ENCODE results near the gene PIP4P1. TPM values are rescaled to one million over a fixed set of nuclear protein-coding genes. Genes with fewer than 3 reads are reported as not detected.

PIP4P1 gene
- total RNA-seq, 2 experiments from 2014 or later, result 39.5 to 42.9 TPM

DNA sequence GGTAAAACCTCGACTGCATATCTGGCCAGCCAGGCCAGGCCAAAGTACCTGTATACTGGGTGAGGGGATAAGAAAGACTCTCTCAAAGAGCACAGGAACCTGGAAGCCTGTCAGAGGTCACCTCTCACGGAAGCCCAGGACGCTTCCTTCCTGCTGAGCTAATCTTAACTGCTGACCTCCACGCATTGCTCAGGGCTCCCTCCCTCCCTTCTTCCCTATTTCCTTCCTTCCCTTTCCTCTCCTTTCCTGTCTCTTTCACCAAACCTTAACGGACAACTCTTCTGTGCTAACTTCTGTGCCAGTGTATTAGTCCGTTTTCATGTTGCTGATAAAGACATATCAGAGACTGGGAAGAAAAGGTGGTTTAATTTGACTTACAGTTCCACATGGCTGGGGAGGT lies 29.3 kb upstream of the PIP4P1 start:
- DNase-seq, result no peak
- Mint-ChIP-seq H3K4me1 (peaks cover 75% of the 10 kb centered on the region), H3K4me3 (no peak overlapping the region), H3K27me3 (no peaks in the 10 kb centered on the region), H3K9me3 (no peaks in the 10 kb centered on the region), H3K36me3 (ENCODE audit: low read depth) (no peaks in the 10 kb centered on the region), H3K27ac (peak overlapping the region; percentile 86)
- CTCF ChIA-PET, result no interaction called here
- POLR2A ChIA-PET, result interaction anchor here (1.3 to 5.8 kb wide), 8 partner anchors 12 to 163 kb away, joined by 4 to 66 read pairs (median 20); partner anchors contain the start of genes APEX1, OSGEP, PIP4P1 and PNP

DNA sequence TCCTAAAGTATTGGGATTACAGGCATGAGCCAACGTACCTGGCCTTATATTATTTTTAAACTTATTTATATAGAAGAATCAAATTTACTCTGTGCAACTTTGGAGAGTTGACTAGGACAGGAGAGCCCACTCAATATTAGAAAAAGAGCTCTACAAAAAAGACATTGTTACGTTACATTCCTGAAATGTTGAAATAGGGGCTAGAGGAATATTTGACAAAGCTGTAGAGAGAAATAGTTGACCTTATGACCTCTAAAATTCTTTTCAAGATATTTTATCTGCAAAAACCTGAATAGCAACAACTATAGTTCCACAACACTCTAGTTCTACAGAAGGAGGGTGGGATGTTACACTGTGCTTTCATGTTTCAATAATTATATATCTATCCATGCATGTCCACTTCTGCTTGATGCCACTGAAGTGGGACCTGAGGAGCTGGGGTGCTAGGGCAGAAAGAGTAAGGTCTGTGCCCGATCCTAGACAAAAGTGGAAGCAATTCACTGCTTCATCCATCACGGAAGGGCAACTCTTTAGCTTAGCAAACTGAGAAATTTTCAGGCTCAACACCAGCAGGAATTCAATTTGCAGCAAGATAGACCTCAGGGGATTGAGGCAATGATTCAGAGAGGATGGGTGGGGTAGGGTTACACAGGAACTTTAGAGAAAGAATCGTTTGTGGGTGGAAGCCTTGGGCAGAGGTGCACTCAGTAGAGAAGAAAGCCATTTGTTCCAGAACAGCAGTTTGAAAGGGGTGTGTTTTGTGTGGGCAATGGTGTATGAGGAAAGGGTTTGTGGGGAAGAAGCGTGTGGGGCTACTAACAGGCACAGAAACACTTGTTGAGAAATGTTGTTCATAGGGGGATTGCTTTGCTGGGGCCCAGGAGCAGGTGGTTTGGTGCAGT lies 28.1 kb upstream of the PIP4P1 start:
- Mint-ChIP-seq H3K27ac (peak overlapping the region; percentile 86), H3K4me1 (peaks cover 67% of the 10 kb centered on the region), H3K4me3 (peak overlapping the region; percentile 29), H3K27me3 (no peaks in the 10 kb centered on the region), H3K9me3 (no peaks in the 10 kb centered on the region), H3K36me3 (ENCODE audit: low read depth) (no peaks in the 10 kb centered on the region)
- DNase-seq, result peak; percentile 41
- POLR2A ChIA-PET, result interaction anchor here (1.2 to 5.8 kb wide), 10 partner anchors 11 to 192 kb away, joined by 3 to 66 read pairs (median 10); partner anchors contain the start of genes APEX1, OSGEP, PIP4P1 and PNP
- CTCF ChIA-PET, result interaction anchor here (0.8 to 1.4 kb wide), 7 partner anchors 7 to 124 kb away, joined by 3 to 5 read pairs (median 3); partner anchors contain the start of genes APEX1 and PIP4P1

DNA sequence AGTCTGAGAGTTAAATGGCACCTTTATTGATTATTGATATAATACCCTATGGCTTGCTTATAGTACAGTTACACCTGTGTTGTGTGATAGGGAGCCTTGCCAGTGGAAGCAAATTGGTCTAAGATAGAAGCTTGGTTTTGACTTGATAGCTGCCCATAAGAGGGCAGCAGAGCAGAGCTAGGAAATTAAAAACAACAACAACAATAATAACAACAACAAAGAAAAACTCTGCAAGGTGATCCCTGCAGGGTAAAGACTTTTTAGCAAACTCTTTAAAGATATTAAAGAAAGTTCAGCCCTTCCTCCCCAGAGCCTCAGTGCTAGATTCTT lies 26.1 kb upstream of the PIP4P1 start:
- Mint-ChIP-seq H3K27ac (peak overlapping the region; percentile 24), H3K36me3 (ENCODE audit: low read depth) (no peaks in the 10 kb centered on the region), H3K9me3 (no peaks in the 10 kb centered on the region), H3K4me3 (no peak overlapping the region), H3K27me3 (no peaks in the 10 kb centered on the region), H3K4me1 (peaks cover 57% of the 10 kb centered on the region)
- DNase-seq, result no peak
- POLR2A ChIA-PET, result interaction anchor here (1.0 to 5.8 kb wide), 8 partner anchors 9 to 144 kb away, joined by 3 to 66 read pairs (median 17); partner anchors contain the start of genes PARP2, PIP4P1 and PNP
- CTCF ChIA-PET, result interaction anchor here (0.6 to 2.9 kb wide), 8 partner anchors 11 to 459 kb away, joined by 3 to 13 read pairs (median 3); partner anchors contain the start of genes APEX1, OSGEP, PARP2 and PNP

DNA sequence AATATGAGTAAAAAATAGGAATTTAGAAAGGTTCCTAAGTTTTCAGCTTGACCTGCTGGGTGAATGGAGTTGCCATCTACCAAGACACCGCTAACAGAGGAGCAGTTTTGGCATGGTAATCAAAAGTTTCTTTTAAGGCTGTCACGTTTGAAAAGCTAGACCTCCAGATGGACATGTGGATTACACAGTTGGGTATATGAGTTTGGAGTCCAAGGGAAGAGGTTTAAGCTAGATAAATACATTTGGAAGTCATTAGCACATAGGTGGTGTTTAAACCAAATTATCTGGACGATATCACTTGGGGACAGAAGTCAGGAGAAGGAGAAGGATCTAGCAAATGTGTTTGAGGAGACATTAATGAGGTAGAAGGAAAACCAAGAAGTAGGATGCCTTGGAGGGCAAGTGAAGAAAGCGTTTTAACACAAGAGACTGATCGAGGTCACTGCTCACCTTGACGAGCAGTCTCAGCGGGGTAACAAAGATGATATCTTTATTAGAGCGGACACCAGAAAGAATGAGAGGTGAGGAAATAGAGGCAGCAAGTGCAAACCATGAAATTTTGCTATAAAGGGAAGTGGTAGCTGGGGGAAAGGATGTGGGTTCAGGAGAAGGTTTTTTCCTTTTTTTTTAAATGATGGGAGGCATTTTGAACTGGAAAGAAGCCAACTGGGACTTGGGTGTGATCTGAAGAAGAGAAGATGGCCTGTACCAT lies 25.6 kb upstream of the PIP4P1 start:
- CTCF ChIA-PET, result interaction anchor here (0.6 to 2.9 kb wide), 8 partner anchors 12 to 460 kb away, joined by 3 to 13 read pairs (median 3); partner anchors contain the start of genes APEX1, OSGEP, PARP2 and PNP
- Mint-ChIP-seq H3K27ac (peak overlapping the region; percentile 24), H3K4me3 (no peak overlapping the region), H3K36me3 (ENCODE audit: low read depth) (no peaks in the 10 kb centered on the region), H3K9me3 (no peaks in the 10 kb centered on the region), H3K4me1 (peaks cover 53% of the 10 kb centered on the region), H3K27me3 (no peaks in the 10 kb centered on the region)
- no peak for DNase-seq
- POLR2A ChIA-PET, result interaction anchor here (1.0 to 5.8 kb wide), 8 partner anchors 9 to 144 kb away, joined by 3 to 66 read pairs (median 17); partner anchors contain the start of genes PARP2, PIP4P1 and PNP

DNA sequence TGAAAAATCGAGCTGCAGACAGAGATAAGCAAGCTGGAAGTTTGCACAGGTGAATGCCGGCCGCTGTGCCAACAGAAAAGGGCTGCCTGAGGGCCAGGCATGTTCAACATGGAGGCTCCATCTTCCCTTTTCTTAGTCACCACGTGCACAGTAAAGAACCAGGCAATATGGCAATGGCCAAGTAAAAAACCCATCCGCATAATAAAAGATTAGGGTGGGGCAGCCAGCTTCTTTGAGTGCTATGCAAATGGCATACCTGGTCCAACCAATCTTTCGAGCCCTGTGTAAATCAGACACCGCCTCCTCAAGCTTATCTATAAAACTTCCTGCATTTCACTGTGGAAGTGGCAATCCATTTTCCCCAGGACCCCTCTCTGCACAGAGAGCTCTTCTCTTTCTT lies 24.7 kb upstream of the PIP4P1 start:
- CTCF ChIA-PET, result interaction anchor here (2.9 kb wide), 1 partner anchor 16 kb away, joined by 13 read pairs; the partner anchor contains the start of gene PNP
- no peak for DNase-seq
- peaks cover 44% of the 10 kb centered on the region for H3K4me1 Mint-ChIP-seq
- H3K9me3 Mint-ChIP-seq, result no peaks in the 10 kb centered on the region
- H3K4me3 Mint-ChIP-seq, result no peak overlapping the region
- H3K27ac Mint-ChIP-seq, result no peak overlapping the region
- no peaks in the 10 kb centered on the region for H3K36me3 Mint-ChIP-seq (ENCODE audit: low read depth)
- POLR2A ChIA-PET, result interaction anchor here (1.6 to 5.8 kb wide), 6 partner anchors 8 to 143 kb away, joined by 5 to 66 read pairs (median 28); partner anchors contain the start of genes APEX1, OSGEP, PARP2 and PIP4P1
- H3K27me3 Mint-ChIP-seq, result no peaks in the 10 kb centered on the region

DNA sequence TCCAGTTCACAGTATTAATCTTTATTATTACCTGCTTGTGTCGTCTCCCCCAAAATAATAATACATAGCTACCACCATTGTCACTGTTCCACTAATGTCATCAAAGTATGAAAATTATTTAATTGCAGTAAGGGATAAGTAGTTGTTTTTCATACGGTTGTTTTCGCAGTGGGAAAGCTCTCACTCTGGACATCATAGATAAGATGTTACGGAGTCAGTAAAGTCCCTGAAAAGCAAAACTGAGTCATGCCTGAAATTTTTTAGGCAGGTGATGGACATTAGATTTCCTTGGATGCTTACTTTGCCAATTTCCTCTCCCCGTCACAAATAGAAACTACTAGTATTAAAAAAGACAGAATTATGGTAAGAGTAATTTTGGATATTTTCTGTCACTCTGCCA lies 21.1 kb upstream of the PIP4P1 start:
- ChIA-PET CTCF (no interaction called here), POLR2A (interaction anchor here (1.9 kb wide), 1 partner anchor 12 kb away, joined by 10 read pairs; no protein-coding TSS in a partner anchor)
- DNase-seq, result no peak
- peaks cover 34% of the 10 kb centered on the region for H3K4me1 Mint-ChIP-seq
- H3K27ac Mint-ChIP-seq, result no peak overlapping the region
- H3K9me3 Mint-ChIP-seq, result no peaks in the 10 kb centered on the region
- peaks cover 22% of the 10 kb centered on the region for H3K36me3 Mint-ChIP-seq (ENCODE audit: low read depth)
- no peaks in the 10 kb centered on the region for H3K27me3 Mint-ChIP-seq
- no peak overlapping the region for H3K4me3 Mint-ChIP-seq

DNA sequence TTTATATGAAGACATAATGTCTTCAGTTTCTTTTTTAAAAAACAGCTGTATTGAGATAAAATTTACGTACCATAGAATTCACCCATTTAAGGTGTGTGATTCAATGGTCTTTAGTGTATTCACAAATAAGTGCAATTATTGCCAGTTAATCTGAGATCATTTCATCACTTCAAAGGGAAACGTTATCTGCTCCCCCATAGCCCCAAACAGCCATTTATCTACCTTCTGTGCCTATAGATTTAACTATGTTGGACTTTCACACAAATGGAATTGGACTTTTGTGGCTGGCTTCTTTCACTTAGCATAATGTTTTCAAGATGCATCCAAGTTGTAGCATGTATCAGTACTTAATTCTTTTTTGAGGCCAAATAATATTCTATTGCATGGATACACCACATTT lies 17.7 kb upstream of the PIP4P1 start:
- POLR2A ChIA-PET, result interaction anchor here (1.5 to 2.5 kb wide), 6 partner anchors 9 to 136 kb away, joined by 3 to 27 read pairs (median 8); partner anchors contain the start of genes PARP2, PIP4P1 and PNP

DNA sequence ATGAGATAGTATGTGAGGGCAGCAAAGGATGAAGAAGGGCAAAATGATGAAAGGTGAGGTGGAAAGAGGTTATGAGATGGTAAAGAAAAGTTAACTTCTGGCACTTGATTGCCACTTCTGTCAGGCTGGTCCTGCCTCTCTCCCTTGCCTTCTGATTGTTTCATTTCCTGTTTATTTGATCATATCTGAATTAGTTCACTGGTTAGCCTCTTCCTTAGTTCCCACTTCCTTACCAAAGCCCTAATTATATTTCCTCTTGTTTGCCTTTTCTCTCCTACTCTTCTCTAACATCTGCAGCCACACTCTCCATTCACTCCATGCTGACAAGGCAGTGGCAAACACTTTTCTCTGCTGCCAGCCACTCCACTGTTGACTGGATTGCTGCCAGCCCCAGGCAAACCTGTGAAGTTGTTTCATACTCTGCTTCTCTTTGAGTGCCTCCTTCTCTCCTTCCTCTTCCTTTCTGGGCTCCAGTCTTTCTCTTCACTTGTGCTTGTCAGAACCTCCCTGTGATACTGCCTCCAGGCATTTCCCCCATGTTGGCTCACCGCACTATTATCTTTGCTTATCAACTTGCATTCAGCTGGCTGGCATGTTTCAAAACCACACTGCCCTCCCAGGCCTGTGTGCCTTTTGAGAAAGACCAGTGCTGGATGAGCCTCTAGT lies 16.1 kb upstream of the PIP4P1 start:
- H3K9me3 Mint-ChIP-seq, result no peaks in the 10 kb centered on the region
- H3K27ac Mint-ChIP-seq, result peak overlapping the region; percentile 96
- H3K27me3 Mint-ChIP-seq, result no peaks in the 10 kb centered on the region
- POLR2A ChIA-PET, result interaction anchor here (0.6 to 2.5 kb wide), 12 partner anchors 8 to 135 kb away, joined by 3 to 29 read pairs (median 6); partner anchors contain the start of genes APEX1, PARP2, PIP4P1 and PNP
- DNase-seq, result peak; percentile 58
- H3K36me3 Mint-ChIP-seq (ENCODE audit: low read depth), result peaks cover 71% of the 10 kb centered on the region
- peak overlapping the region; percentile 38 for H3K4me3 Mint-ChIP-seq
- H3K4me1 Mint-ChIP-seq, result peaks cover 68% of the 10 kb centered on the region
- CTCF ChIA-PET, result no interaction called here

More for the DNA sequence above, 17.7 kb upstream of the PIP4P1 start:
- H3K27ac Mint-ChIP-seq, result peak overlapping the region; percentile 28
- H3K9me3 Mint-ChIP-seq, result no peaks in the 10 kb centered on the region
- H3K4me1 Mint-ChIP-seq, result peaks cover 55% of the 10 kb centered on the region
- CTCF ChIA-PET, result interaction anchor here (1.1 to 2.8 kb wide), 3 partner anchors 10 to 154 kb away, joined by 3 to 7 read pairs (median 3); no protein-coding TSS in a partner anchor
- DNase-seq, result no peak
- H3K4me3 Mint-ChIP-seq, result no peak overlapping the region
- no peaks in the 10 kb centered on the region for H3K27me3 Mint-ChIP-seq
- H3K36me3 Mint-ChIP-seq (ENCODE audit: low read depth), result peaks cover 57% of the 10 kb centered on the region

DNA sequence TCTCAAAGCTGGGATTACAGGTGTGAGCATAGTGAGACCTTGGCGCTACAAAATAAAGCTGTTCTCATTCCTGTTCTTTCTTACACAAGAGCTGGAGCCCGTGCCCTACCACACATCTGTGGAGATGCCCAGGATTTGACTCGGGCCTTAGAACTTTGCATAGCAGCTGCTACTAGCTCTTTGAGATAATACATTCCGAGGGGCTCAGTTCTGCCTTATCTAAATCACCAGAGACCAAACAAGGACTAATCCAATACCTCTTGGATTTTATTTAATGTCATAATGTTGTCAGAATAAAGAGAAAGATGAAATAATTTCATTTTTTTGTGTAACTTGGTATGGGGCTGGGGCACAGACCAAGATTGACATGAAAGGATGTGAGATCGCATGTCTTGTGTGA lies 15.5 kb upstream of the PIP4P1 start:
- Mint-ChIP-seq H3K36me3 (ENCODE audit: low read depth) (peaks cover 76% of the 10 kb centered on the region), H3K27me3 (no peaks in the 10 kb centered on the region), H3K4me1 (peaks cover 73% of the 10 kb centered on the region), H3K4me3 (peak overlapping the region; percentile 38), H3K9me3 (no peaks in the 10 kb centered on the region), H3K27ac (peak overlapping the region; percentile 96)
- no peak for DNase-seq
- ChIA-PET CTCF (no interaction called here), POLR2A (interaction anchor here (1.0 to 2.5 kb wide), 8 partner anchors 7 to 133 kb away, joined by 3 to 29 read pairs (median 5); partner anchors contain the start of genes APEX1, PIP4P1 and PNP)

DNA sequence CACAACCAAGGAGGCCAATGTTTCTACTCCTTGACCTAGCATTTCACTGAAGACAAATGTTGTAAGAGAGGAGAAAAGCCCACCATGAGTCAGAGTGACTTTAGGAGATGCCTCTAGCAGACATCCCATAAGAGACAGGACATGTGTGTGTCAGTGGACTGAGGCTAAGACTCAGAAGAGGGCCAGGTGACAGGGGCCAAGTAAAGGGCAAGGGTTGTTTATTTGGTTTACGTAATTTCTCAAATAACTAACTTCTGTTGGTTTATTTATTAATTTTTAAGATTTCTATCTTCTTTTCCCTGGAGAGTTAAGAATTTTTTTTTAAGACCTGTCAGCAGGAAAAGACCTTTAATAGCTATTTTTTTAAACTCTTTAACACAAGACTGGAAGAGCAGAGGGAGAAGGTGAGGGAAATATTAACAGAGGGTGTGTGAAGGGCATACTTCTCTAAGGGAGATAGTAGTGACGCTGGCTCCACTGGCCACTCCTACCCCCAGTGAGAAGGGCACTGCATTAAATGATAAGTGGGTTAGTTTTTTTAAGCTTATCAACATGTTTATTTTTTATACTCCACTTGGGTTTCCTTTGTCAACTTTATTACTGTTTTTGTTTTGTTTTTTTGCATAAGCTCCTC lies 11.4 kb upstream of the PIP4P1 start:
- ChIA-PET CTCF (interaction anchor here (1.1 to 1.4 kb wide), 2 partner anchors 11 to 57 kb away, joined by 3 to 4 read pairs; partner anchors contain the start of gene PIP4P1), POLR2A (interaction anchor here (1.2 to 6.1 kb wide), 5 partner anchors 12 to 129 kb away, joined by 3 to 95 read pairs (median 5); partner anchors contain the start of genes APEX1, OSGEP, PARP2 and PIP4P1)
- H3K27me3 Mint-ChIP-seq, result no peaks in the 10 kb centered on the region
- H3K4me1 Mint-ChIP-seq, result peaks cover 74% of the 10 kb centered on the region
- peak overlapping the region; percentile 88 for H3K4me3 Mint-ChIP-seq
- no peaks in the 10 kb centered on the region for H3K9me3 Mint-ChIP-seq
- peaks cover 77% of the 10 kb centered on the region for H3K36me3 Mint-ChIP-seq (ENCODE audit: low read depth)
- no peak for DNase-seq
- peak overlapping the region; percentile 65 for H3K27ac Mint-ChIP-seq

DNA sequence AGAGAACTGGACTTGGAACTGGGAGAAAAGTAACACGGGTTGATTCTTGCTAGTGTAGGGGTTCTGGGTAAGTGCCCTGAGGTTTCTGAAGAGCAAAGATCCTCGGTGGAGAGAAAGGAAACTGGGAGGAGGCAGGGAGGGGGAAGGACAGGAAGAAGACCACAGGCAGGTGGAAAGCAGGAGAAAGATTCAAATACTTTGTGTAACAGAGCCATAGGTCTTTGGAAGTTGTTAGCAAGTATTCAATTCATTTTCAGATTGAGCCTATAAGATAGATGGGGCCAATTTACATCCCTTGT lies 9.3 kb upstream of the PIP4P1 start:
- DNase-seq, result no peak
- peaks cover 53% of the 10 kb centered on the region for H3K4me1 Mint-ChIP-seq

More for the DNA sequence above, 9.3 kb upstream of the PIP4P1 start:
- Mint-ChIP-seq H3K9me3 (no peaks in the 10 kb centered on the region), H3K27ac (peak overlapping the region; percentile 91), H3K4me3 (peak overlapping the region; percentile 88), H3K27me3 (no peaks in the 10 kb centered on the region), H3K36me3 (ENCODE audit: low read depth) (peaks cover 56% of the 10 kb centered on the region)
- ChIA-PET CTCF (interaction anchor here (0.9 to 3.4 kb wide), 8 partner anchors 10 to 143 kb away, joined by 3 to 13 read pairs (median 5); partner anchors contain the start of genes APEX1, OSGEP and TEP1), POLR2A (interaction anchor here (0.9 to 6.1 kb wide), 19 partner anchors 7 to 213 kb away, joined by 3 to 95 read pairs (median 9); partner anchors contain the start of genes APEX1, CCNB1IP1, OSGEP and PARP2)

All from activated CD4-positive, alpha-beta memory T cell treated with anti-CD3 and anti-CD28 coated beads, Interleukin-2, amount 10 ng/mL, durations not matched to agents 7 days and 5 days (primary cell).